Colonic mucosa (tissue), 4 donors: ENCODE measurements around the gene TFR2. TPM values are rescaled to one million over a fixed set of nuclear protein-coding genes. Genes with fewer than 3 reads are reported as not detected.

Source experiments
- DNase-seq: peaks from one replicate; pipeline ENCODE4 v3.0.0-alpha.2; 2020
- H3K27ac ChIP-seq: fragments of 200-600 bp; one replicate; pipeline ENCODE4 v1.8.0; 2021
- H3K27me3 ChIP-seq: fragments of 200-600 bp; one replicate; pipeline ENCODE4 v1.8.0; 2021
- H3K36me3 ChIP-seq: fragments of 200-600 bp; one replicate; pipeline ENCODE4 v1.8.0; 2021
- H3K4me1 ChIP-seq: fragments of 200-600 bp; one replicate; pipeline ENCODE4 v1.8.0; 2021; ENCODE audit warnings: mild to moderate bottlenecking
- H3K4me3 ChIP-seq: fragments of 200-600 bp; one replicate; pipeline ENCODE4 v1.8.0; 2021
- H3K9ac ChIP-seq, 2 donors: one replicate each; pipeline ENCODE4 v1.7.0; 2013; ENCODE audit warnings: control low read depth in 2 of 2, low read depth in 2 of 2, low read length in 2 of 2
- H3K9me3 ChIP-seq: fragments of 200-600 bp; one replicate; pipeline ENCODE4 v1.8.0; 2021
- CTCF ChIP-seq: fragments of 200-600 bp; IDR thresholded peaks from one replicate; pipeline ENCODE4 v1.8.0; 2022; ENCODE audit warnings: antibody characterized with exemption, mild to moderate bottlenecking
- intact Hi-C: fragments of 100-400 bp; cut with DNase I; formaldehyde crosslinking; loops from one replicate; pipeline ENCODE4 v1.14.1; 2022
- total RNA-seq, 2 donors: library from RNA; stranded (reverse); fragmentation: NEBNext Ultra II Directional in 1 of 2; extraction: Animal tissue kit (Norgen Biotek cat#: 25700) in 1 of 2; gene quantifications; one replicate each; pipeline ENCODE4 v1.2.1, GENCODE V29; 2021
- donor health status: healthy.
- donor health status: DM: no; HTN: no; CAD: no.
- donor health status: DM: no; HTN: no; CAD: no.

The TFR2 gene
- total RNA-seq, 2 donors from 2014 or later = 1.8 to 2.3 TPM

- peaks cover 13% of the 10 kb centered on the region for H3K36me3 ChIP-seq
Observed at GRCh38 chr7:100575746-100576383, 65.5 kb downstream of the TFR2 start.

GRCh38 chr7:100575206-100575631 lies 66.1 kb downstream of the TFR2 start:
- Histone ChIP-seq H3K36me3 (peaks cover 13% of the 10 kb centered on the region), H3K27ac (no peak overlapping the region), H3K4me1 (peaks cover 2% of the 10 kb centered on the region), H3K9me3 (no peaks in the 10 kb centered on the region), H3K4me3 (no peak overlapping the region), H3K9ac (no peak overlapping the region), H3K27me3 (no peaks in the 10 kb centered on the region)
- no peak for DNase-seq
- intact Hi-C loops = no loop called here
- TF ChIP-seq CTCF = no peak

More at GRCh38 chr7:100575746-100576383, 65.5 kb downstream of the TFR2 start:
- Histone ChIP-seq H3K27me3 (no peaks in the 10 kb centered on the region), H3K9me3 (no peaks in the 10 kb centered on the region), H3K9ac (no peak overlapping the region), H3K4me1 (no peaks in the 10 kb centered on the region), H3K27ac (no peak overlapping the region), H3K4me3 (no peak overlapping the region)
- DNase-seq = no peak
- intact Hi-C loops = no loop called here
- TF ChIP-seq CTCF = no peak

- Histone ChIP-seq H3K9ac (no peak overlapping the region), H3K4me3 (no peak overlapping the region), H3K9me3 (no peaks in the 10 kb centered on the region), H3K36me3 (peaks cover 13% of the 10 kb centered on the region), H3K27me3 (no peaks in the 10 kb centered on the region), H3K27ac (no peak overlapping the region), H3K4me1 (peaks cover 7% of the 10 kb centered on the region)
- DNase-seq = no peak
- TF ChIP-seq CTCF = no peak
- intact Hi-C loops = no loop called here
Observed at GRCh38 chr7:100574362-100575205, 66.8 kb downstream of the TFR2 start.

- H3K9ac ChIP-seq = no peak within 1 kb of the TSS
- H3K9me3 ChIP-seq = no peaks in the 10 kb centered on the region
- no peak within 1 kb of the TSS for H3K4me3 ChIP-seq
- peaks cover 13% of the 10 kb centered on the region for H3K36me3 ChIP-seq
- intact Hi-C loops = no loop called here
- DNase-seq = no peak
- H3K27ac ChIP-seq = no peak within 1 kb of the TSS
- H3K27me3 ChIP-seq = no peaks in the 10 kb centered on the region
- peaks cover 7% of the 10 kb centered on the region for H3K4me1 ChIP-seq
- TF ChIP-seq CTCF = no peak
Observed at GRCh38 chr7:100573691-100574361, 67.5 kb downstream of the TFR2 start, which contains the start of gene SAP25. Gene SAP25, minus strand, starts transcription at chr7:100573900. Its CDS starts 158 bp downstream, at chr7:100573742.

- intact Hi-C loops = no loop called here
- Histone ChIP-seq H3K4me3 (no peak overlapping the region), H3K36me3 (peaks cover 6% of the 10 kb centered on the region), H3K4me1 (peaks cover 7% of the 10 kb centered on the region), H3K27ac (no peak overlapping the region), H3K9ac (no peak overlapping the region), H3K9me3 (no peaks in the 10 kb centered on the region), H3K27me3 (no peaks in the 10 kb centered on the region)
- DNase-seq = no peak
- no peak for TF ChIP-seq CTCF
Observed at GRCh38 chr7:100572949-100573675, 68.2 kb downstream of the TFR2 start.
